ENCODE results near the gene F2. TPM values are rescaled to one million over a fixed set of nuclear protein-coding genes. Genes with fewer than 3 reads are reported as not detected.
A peak's percentile ranks its signal among the peaks of the same experiment; 100 is the strongest.

Gene F2
- total and polyA plus RNA-seq, 2 of the 13 experiments (the other 11 are each of a cell fraction or from before 2014, with no cell fraction given) = 330 to 801 TPM

DNA sequence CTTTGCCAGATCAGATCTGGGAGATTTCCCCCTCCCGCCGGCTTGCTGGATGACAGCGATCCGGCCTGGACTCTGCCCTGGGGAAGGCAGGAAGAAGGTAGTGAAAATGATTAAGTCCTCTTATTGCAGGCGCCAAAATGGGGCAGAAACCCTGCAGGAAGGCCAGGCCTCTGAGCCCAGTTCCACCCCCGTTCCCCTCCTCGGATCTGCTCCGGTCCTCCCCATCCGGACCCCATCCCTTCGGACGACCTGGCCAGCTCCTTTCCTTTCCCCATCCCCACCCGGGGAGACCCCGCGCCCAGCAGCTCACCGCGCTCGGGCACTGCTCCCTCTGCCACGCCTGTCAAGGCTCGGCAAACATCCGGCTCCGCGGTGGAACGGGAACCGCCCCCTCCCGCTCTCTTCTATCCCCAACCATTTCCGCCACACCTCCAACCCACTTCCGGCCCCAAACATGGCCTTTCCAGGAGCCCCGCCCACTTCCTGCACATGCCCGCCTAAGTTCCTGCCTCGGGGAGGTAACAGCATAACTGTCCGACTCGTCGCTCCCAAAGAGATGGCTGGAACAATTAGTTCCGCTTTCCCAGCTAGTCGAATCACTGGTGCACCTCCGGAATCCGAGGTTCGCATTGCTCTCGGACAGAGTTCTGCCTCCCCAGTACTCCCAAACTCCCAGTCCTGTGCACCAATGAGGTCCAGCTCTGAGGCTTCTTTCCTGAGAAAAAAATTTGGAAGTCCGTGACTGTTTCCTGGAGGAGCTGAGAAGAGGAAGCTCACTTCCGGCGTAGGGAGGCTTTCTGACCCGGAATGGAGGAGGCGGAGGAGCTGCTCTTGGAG, 18.6 kb upstream of the F2 start, which contains the start of the genes ARHGAP1 and ZNF408 (continued):
- TF ChIP-seq SRY (CRISPR knock-in tag; IDR thresholded peaks at IDR 0.05) (peak; percentile 74; the same call in 1 of the 2 replicates), TP53 (CRISPR knock-in tag; conservative IDR thresholded peaks at IDR 0.05) (no peak), GATAD1 (CRISPR knock-in tag; IDR thresholded peaks at IDR 0.05) (peak; percentile 97), ZNF235 (CRISPR knock-in tag; IDR thresholded peaks at IDR 0.05; ENCODE audit: borderline replicate concordance) (0 out of 2 replicates have a peak, but pooled peaks have one; percentile 66), ZNF781 (CRISPR knock-in tag; IDR thresholded peaks at IDR 0.05; ENCODE audit: borderline replicate concordance, not compliant biosample characterization) (peak; percentile 17), ZNF605 (CRISPR knock-in tag; IDR thresholded peaks at IDR 0.05) (peak; percentile 0), BRCA1 (CRISPR knock-in tag; IDR thresholded peaks at IDR 0.05) (no peak), ZNF253 (CRISPR knock-in tag; IDR thresholded peaks at IDR 0.05; ENCODE audit: borderline replicate concordance) (no peak), NR2F6 (IDR thresholded peaks at IDR 0.05) (peak; percentile 36; the same call in 1 of the 2 replicates), NR2F6 (CRISPR knock-in tag; IDR thresholded peaks at IDR 0.05) (0 out of 2 replicates have a peak, but pooled peaks have one; percentile 48), ASH2L (IDR thresholded peaks at IDR 0.05; ENCODE audit: insufficient read length, low read depth, low read length) (peak; percentile 100), POLR2A (IDR thresholded peaks at IDR 0.05; ENCODE audit: insufficient read depth in 1 of 2, low read depth in 2 of 2, low read length in 2 of 2) (peak; percentile 82 to 98), SP4 (CRISPR knock-in tag; IDR thresholded peaks at IDR 0.05) (peak; percentile 71; the same call in 1 of the 2 replicates)
- TF ChIP-seq, protein P1, sequence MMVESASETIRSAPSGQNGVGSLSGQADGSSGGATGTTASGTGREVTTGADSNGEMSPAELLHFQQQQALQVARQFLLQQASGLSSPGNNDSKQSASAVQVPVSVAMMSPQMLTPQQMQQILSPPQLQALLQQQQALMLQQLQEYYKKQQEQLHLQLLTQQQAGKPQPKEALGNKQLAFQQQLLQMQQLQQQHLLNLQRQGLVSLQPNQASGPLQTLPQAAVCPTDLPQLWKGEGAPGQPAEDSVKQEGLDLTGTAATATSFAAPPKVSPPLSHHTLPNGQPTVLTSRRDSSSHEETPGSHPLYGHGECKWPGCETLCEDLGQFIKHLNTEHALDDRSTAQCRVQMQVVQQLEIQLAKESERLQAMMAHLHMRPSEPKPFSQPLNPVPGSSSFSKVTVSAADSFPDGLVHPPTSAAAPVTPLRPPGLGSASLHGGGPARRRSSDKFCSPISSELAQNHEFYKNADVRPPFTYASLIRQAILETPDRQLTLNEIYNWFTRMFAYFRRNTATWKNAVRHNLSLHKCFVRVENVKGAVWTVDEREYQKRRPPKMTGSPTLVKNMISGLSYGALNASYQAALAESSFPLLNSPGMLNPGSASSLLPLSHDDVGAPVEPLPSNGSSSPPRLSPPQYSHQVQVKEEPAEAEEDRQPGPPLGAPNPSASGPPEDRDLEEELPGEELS (CRISPR knock-in tag; IDR thresholded peaks at IDR 0.05) = peak; percentile 69
- TF ChIP-seq, protein P2, sequence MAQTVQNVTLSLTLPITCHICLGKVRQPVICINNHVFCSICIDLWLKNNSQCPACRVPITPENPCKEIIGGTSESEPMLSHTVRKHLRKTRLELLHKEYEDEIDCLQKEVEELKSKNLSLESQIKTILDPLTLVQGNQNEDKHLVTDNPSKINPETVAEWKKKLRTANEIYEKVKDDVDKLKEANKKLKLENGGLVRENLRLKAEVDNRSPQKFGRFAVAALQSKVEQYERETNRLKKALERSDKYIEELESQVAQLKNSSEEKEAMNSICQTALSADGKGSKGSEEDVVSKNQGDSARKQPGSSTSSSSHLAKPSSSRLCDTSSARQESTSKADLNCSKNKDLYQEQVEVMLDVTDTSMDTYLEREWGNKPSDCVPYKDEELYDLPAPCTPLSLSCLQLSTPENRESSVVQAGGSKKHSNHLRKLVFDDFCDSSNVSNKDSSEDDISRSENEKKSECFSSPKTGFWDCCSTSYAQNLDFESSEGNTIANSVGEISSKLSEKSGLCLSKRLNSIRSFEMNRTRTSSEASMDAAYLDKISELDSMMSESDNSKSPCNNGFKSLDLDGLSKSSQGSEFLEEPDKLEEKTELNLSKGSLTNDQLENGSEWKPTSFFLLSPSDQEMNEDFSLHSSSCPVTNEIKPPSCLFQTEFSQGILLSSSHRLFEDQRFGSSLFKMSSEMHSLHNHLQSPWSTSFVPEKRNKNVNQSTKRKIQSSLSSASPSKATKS (CRISPR knock-in tag; IDR thresholded peaks at IDR 0.05) = no peak
- TF ChIP-seq, protein P3, sequence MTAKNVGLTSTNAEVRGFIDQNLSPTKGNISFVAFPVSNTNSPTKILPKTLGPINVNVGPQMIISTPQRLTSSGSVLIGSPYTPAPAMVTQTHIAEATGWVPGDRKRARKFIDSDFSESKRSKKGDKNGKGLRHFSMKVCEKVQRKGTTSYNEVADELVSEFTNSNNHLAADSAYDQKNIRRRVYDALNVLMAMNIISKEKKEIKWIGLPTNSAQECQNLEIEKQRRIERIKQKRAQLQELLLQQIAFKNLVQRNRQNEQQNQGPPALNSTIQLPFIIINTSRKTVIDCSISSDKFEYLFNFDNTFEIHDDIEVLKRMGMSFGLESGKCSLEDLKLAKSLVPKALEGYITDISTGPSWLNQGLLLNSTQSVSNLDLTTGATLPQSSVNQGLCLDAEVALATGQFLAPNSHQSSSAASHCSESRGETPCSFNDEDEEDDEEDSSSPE (CRISPR knock-in tag; IDR thresholded peaks at IDR 0.05) = peak; percentile 64
- TF ChIP-seq, protein P4, sequence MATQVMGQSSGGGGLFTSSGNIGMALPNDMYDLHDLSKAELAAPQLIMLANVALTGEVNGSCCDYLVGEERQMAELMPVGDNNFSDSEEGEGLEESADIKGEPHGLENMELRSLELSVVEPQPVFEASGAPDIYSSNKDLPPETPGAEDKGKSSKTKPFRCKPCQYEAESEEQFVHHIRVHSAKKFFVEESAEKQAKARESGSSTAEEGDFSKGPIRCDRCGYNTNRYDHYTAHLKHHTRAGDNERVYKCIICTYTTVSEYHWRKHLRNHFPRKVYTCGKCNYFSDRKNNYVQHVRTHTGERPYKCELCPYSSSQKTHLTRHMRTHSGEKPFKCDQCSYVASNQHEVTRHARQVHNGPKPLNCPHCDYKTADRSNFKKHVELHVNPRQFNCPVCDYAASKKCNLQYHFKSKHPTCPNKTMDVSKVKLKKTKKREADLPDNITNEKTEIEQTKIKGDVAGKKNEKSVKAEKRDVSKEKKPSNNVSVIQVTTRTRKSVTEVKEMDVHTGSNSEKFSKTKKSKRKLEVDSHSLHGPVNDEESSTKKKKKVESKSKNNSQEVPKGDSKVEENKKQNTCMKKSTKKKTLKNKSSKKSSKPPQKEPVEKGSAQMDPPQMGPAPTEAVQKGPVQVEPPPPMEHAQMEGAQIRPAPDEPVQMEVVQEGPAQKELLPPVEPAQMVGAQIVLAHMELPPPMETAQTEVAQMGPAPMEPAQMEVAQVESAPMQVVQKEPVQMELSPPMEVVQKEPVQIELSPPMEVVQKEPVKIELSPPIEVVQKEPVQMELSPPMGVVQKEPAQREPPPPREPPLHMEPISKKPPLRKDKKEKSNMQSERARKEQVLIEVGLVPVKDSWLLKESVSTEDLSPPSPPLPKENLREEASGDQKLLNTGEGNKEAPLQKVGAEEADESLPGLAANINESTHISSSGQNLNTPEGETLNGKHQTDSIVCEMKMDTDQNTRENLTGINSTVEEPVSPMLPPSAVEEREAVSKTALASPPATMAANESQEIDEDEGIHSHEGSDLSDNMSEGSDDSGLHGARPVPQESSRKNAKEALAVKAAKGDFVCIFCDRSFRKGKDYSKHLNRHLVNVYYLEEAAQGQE (IDR thresholded peaks at IDR 0.05; ENCODE audit: borderline replicate concordance in 1 of 2, low read depth in 1 of 2, low read length in 2 of 2) = 0 out of 4 replicates have a peak, but pooled peaks of 1 of the 2 experiments have one; percentile 38
